Activated T-cell treated with anti-CD3 and anti-CD28 coated beads, Interleukin-2, amount 50 U/mL, for 4 hours (primary cell): Measurements from ENCODE around the gene EHMT1. TPM values are rescaled to one million over a fixed set of nuclear protein-coding genes. Genes with fewer than 3 reads are reported as not detected.

Experiments used
- ATAC-seq, 2 donors: fragments of 200-7000 bp; cut with Tn5 transposase; one replicate each; pipeline ENCODE4 v1.10.0; 2021
- DNase-seq: peaks from one replicate; pipeline ENCODE4 v3.0.0-alpha.2; 2020
- H3K27me3 Mint-ChIP-seq: one replicate; pipeline ENCODE4 v1.8.0; 2021; ENCODE audit warnings: low read depth, mixed read lengths
- H3K36me3 Mint-ChIP-seq: one replicate; pipeline ENCODE4 v1.8.0; 2022; ENCODE audit warnings: mixed read lengths; ENCODE audit not compliant: insufficient read depth
- H3K4me1 Mint-ChIP-seq: one replicate; pipeline ENCODE4 v1.8.0; 2021; ENCODE audit warnings: low read depth, mixed read lengths
- H3K4me3 Mint-ChIP-seq: one replicate; pipeline ENCODE4 v1.8.0; 2021; ENCODE audit warnings: mild to moderate bottlenecking, moderate library complexity, mixed read lengths
- H3K9me3 Mint-ChIP-seq: one replicate; pipeline ENCODE4 v1.8.0; 2021; ENCODE audit warnings: mixed read lengths
- total RNA-seq, 3 donors: library from RNA; stranded (reverse); gene quantifications; one replicate each; pipeline ENCODE4 v1.2.1, GENCODE V29; 2021

The EHMT1 gene
- total RNA-seq, 3 donors from 2014 or later = 76.6 to 79.1 (median 78.1) TPM

GRCh38 chr9:137660144-137660543 is 41.3 kb downstream of the EHMT1 start:
- ATAC-seq = no peak
- no peak for DNase-seq
- H3K36me3 Mint-ChIP-seq = peaks cover 8% of the 10 kb centered on the region
- H3K4me3 Mint-ChIP-seq = no peak overlapping the region
- H3K9me3 Mint-ChIP-seq = no peaks in the 10 kb centered on the region
- H3K27me3 Mint-ChIP-seq = no peaks in the 10 kb centered on the region
- peaks cover 39% of the 10 kb centered on the region for H3K4me1 Mint-ChIP-seq

- Mint-ChIP-seq H3K27me3 (no peaks in the 10 kb centered on the region), H3K9me3 (no peaks in the 10 kb centered on the region), H3K4me3 (no peak overlapping the region), H3K36me3 (peaks cover 5% of the 10 kb centered on the region), H3K4me1 (peaks cover 50% of the 10 kb centered on the region)
- ATAC-seq (no peak), DNase-seq (no peak)
Observed at GRCh38 chr9:137663584-137663983, 44.8 kb downstream of the EHMT1 start.

GRCh38 chr9:137664676-137665075 is 45.9 kb downstream of the EHMT1 start:
- Mint-ChIP-seq H3K36me3 (peaks cover 11% of the 10 kb centered on the region), H3K27me3 (no peaks in the 10 kb centered on the region), H3K9me3 (no peaks in the 10 kb centered on the region), H3K4me3 (no peak overlapping the region), H3K4me1 (peaks cover 49% of the 10 kb centered on the region)
- DNase-seq (no peak), ATAC-seq (no peak)

- Mint-ChIP-seq H3K9me3 (no peaks in the 10 kb centered on the region), H3K4me1 (peaks cover 49% of the 10 kb centered on the region), H3K36me3 (peaks cover 11% of the 10 kb centered on the region), H3K4me3 (no peak overlapping the region), H3K27me3 (no peaks in the 10 kb centered on the region)
- ATAC-seq (no peak), DNase-seq (no peak)
Observed at GRCh38 chr9:137665226-137665625, 46.4 kb downstream of the EHMT1 start.

- ATAC-seq = no peak
Observed at GRCh38 chr9:137665697-137666512, 47.1 kb downstream of the EHMT1 start.

DNA sequence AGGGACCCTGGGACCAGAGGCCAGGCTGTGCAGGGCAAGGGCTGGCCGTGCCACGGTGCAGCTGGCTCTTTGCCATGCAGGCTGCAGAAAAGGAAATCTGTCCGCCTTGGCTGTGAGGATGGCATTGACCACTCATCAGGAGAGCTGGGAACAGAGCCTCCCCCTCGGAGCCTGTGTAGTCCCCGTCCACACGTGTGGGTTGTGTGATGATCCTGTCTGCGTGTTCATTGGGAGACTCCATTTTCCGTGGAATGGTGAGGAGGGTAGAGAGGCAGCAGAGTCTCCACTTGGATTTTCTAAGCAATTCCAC is 47.7 kb downstream of the EHMT1 start:
- H3K9me3 Mint-ChIP-seq = no peaks in the 10 kb centered on the region
- DNase-seq (no peak), ATAC-seq (no peak)
- no peak overlapping the region for H3K4me3 Mint-ChIP-seq
- peaks cover 51% of the 10 kb centered on the region for H3K4me1 Mint-ChIP-seq
- no peaks in the 10 kb centered on the region for H3K27me3 Mint-ChIP-seq
- peaks cover 11% of the 10 kb centered on the region for H3K36me3 Mint-ChIP-seq

More at GRCh38 chr9:137665697-137666512, 47.1 kb downstream of the EHMT1 start:
- no peaks in the 10 kb centered on the region for H3K27me3 Mint-ChIP-seq
- peaks cover 11% of the 10 kb centered on the region for H3K36me3 Mint-ChIP-seq
- H3K4me1 Mint-ChIP-seq = peaks cover 51% of the 10 kb centered on the region
- no peaks in the 10 kb centered on the region for H3K9me3 Mint-ChIP-seq
- DNase-seq = no peak
- no peak overlapping the region for H3K4me3 Mint-ChIP-seq

DNA sequence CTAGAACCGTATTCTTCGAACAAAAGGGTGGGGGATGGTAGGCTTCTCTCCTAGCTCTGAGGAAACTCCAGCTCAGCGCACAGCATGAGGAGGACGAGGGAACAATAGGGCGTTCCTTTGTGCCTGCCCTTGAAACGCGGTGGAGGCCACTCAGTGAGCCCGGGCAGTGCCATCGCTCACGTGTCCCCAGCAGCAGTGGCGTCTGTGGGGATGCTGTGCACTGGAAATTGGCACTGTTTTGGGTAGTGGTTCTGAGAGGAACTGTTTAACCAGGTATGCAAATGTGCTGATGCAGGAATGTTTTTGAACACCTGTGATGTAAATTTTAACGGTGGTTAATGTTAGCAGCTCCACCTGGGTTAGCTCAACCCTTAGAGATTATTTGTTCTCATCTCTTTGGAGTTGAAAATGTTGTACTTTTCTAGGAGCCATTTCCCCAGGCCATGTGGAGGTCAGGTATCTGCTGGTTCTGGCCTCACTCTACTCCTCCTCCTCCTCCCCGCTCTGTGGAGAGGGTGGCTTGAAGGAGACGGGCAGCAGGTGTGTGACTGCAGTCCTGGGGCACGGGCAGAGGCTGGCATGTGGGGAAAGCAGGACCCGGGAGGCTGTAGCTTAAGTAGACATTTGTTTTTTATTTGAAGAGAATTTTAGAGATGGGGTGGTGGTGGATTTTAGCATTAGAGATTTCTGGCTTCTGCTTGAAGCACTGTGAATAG is 48.3 kb downstream of the EHMT1 start:
- ATAC-seq = no peak
- Mint-ChIP-seq H3K4me1 (peaks cover 54% of the 10 kb centered on the region), H3K9me3 (no peaks in the 10 kb centered on the region)

DNA sequence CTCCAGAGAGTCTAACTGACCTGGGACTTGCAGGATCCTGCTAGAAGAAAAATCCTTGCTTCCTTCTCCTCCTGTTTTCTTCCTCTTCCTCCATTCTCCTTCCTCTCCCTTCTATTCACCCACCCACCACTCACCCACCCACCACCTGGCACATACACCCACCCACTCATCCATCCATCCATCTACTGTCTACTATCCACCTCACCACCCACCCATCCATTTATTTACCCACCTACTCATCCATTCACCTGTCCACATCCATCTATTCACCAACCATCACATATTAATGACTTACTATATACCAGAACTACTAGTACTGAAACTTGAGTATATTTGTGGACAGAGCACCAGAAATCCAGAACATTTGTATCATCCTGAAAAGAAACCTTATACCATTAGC is 49.4 kb downstream of the EHMT1 start:
- no peaks in the 10 kb centered on the region for H3K27me3 Mint-ChIP-seq
- no peak overlapping the region for H3K4me3 Mint-ChIP-seq
- DNase-seq (no peak), ATAC-seq (no peak)
- no peaks in the 10 kb centered on the region for H3K9me3 Mint-ChIP-seq
- H3K4me1 Mint-ChIP-seq = peaks cover 62% of the 10 kb centered on the region
- H3K36me3 Mint-ChIP-seq = peaks cover 11% of the 10 kb centered on the region

More for the DNA sequence above, 48.3 kb downstream of the EHMT1 start:
- Mint-ChIP-seq H3K4me3 (no peak overlapping the region), H3K36me3 (peaks cover 11% of the 10 kb centered on the region), H3K27me3 (no peaks in the 10 kb centered on the region)
- DNase-seq = no peak

- no peak for ATAC-seq
- no peak for DNase-seq
- no peaks in the 10 kb centered on the region for H3K9me3 Mint-ChIP-seq
- peaks cover 66% of the 10 kb centered on the region for H3K4me1 Mint-ChIP-seq
- H3K27me3 Mint-ChIP-seq = no peaks in the 10 kb centered on the region
- H3K4me3 Mint-ChIP-seq = no peak overlapping the region
- H3K36me3 Mint-ChIP-seq = peaks cover 10% of the 10 kb centered on the region
Observed at GRCh38 chr9:137669261-137669672, 50.5 kb downstream of the EHMT1 start.

GRCh38 chr9:137670391-137671195 is 51.8 kb downstream of the EHMT1 start:
- H3K36me3 Mint-ChIP-seq = peaks cover 10% of the 10 kb centered on the region
- H3K9me3 Mint-ChIP-seq = no peaks in the 10 kb centered on the region
- ATAC-seq = no peak
- H3K4me1 Mint-ChIP-seq = peaks cover 64% of the 10 kb centered on the region
- H3K27me3 Mint-ChIP-seq = no peaks in the 10 kb centered on the region
- no peak overlapping the region for H3K4me3 Mint-ChIP-seq
- DNase-seq = no peak

DNA sequence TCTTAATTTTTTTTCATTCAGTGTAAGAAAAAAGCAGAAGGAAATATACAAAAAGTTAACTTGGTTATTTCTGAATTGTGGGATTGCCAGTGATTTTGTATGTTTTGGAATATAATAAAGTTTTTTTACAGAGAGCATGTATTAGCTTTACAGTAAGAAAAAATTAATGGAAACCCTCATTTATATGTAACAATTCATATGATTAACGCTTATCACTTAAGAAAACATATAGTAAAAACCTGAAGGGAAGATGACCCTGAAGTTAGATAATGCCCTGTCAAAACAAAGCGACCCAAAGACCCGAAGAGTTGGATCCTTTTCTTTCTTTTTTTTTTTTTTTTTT is 52.4 kb downstream of the EHMT1 start:
- Mint-ChIP-seq H3K27me3 (no peaks in the 10 kb centered on the region), H3K4me1 (peaks cover 60% of the 10 kb centered on the region), H3K4me3 (no peak overlapping the region), H3K9me3 (no peaks in the 10 kb centered on the region), H3K36me3 (peaks cover 10% of the 10 kb centered on the region)
- DNase-seq (no peak), ATAC-seq (no peak)

GRCh38 chr9:137671721-137672120 is 52.9 kb downstream of the EHMT1 start:
- peaks cover 10% of the 10 kb centered on the region for H3K36me3 Mint-ChIP-seq
- no peak overlapping the region for H3K4me3 Mint-ChIP-seq
- H3K27me3 Mint-ChIP-seq = no peaks in the 10 kb centered on the region
- peaks cover 55% of the 10 kb centered on the region for H3K4me1 Mint-ChIP-seq
- DNase-seq (no peak), ATAC-seq (no peak)
- H3K9me3 Mint-ChIP-seq = no peaks in the 10 kb centered on the region

GRCh38 chr9:137672907-137673791 is 54.3 kb downstream of the EHMT1 start:
- no peak overlapping the region for H3K4me3 Mint-ChIP-seq
- ATAC-seq (peak; percentile 80 to 87), DNase-seq (peak; percentile 26)
- peaks cover 10% of the 10 kb centered on the region for H3K36me3 Mint-ChIP-seq
- peaks cover 41% of the 10 kb centered on the region for H3K4me1 Mint-ChIP-seq
- H3K27me3 Mint-ChIP-seq = no peaks in the 10 kb centered on the region
- H3K9me3 Mint-ChIP-seq = no peaks in the 10 kb centered on the region

DNA sequence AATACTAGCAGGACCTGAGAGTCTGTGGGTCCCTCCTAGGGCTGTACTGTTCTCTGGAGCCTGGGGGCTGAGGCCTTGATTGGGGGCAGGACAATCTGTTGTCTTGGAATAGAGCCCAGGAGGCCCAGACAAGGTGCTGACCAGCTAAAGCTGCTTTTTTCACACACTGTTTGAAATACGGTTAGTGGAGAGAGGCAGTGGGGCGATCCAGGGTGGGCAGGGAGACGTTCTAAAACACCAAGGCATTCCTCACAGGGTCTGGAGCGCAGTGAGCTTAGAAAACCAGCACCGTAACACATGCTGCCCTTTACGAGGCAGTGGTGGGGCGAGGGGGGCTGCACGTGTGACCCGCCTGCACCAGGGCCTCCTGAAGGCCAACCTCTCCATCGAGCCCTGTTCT is 55.1 kb downstream of the EHMT1 start:
- H3K9me3 Mint-ChIP-seq = no peaks in the 10 kb centered on the region
- DNase-seq (no peak), ATAC-seq (no peak)
- H3K4me1 Mint-ChIP-seq = peaks cover 41% of the 10 kb centered on the region
- no peak overlapping the region for H3K4me3 Mint-ChIP-seq
- H3K36me3 Mint-ChIP-seq = peaks cover 8% of the 10 kb centered on the region
- H3K27me3 Mint-ChIP-seq = no peaks in the 10 kb centered on the region
